Posterior cingulate gyrus (tissue), 11 donors: ENCODE results near the gene XXYLT1.

Experiments
- DNase-seq, 10 donors: peaks; one replicate each; pipeline versions ENCODE4 v3.0.0 to v3.0.0-alpha.2; 2020 to 2021; ENCODE audit warnings: mixed read lengths in 3 of 10
- intact Hi-C: fragments of 100-400 bp; cut with DNase I; formaldehyde crosslinking; loops from one replicate; pipeline ENCODE4 v1.15.1; 2023

The XXYLT1 gene

DNA sequence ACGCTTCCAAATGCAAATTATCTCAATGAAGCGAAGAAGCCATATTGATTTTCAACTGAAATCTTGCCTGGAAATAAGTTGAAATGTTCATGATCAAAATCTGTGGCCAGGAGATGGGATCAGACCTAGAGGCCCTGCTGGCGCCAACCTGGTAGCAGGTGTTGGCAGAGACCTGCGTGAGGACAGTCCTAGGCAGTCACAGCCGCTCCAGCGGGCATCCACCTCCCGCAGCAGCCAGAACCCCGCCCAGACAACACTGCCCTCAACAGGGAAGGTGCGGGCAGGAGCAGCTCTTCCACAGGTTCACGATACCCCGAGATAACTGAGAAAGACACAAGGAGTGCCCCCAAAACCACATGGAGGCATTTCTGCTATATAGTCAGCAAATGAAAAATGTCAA lies 145.3 kb downstream of the XXYLT1 start:
- DNase-seq = peak in 1 of 10 donors; percentile 81
- intact Hi-C loops = no loop called here

DNA sequence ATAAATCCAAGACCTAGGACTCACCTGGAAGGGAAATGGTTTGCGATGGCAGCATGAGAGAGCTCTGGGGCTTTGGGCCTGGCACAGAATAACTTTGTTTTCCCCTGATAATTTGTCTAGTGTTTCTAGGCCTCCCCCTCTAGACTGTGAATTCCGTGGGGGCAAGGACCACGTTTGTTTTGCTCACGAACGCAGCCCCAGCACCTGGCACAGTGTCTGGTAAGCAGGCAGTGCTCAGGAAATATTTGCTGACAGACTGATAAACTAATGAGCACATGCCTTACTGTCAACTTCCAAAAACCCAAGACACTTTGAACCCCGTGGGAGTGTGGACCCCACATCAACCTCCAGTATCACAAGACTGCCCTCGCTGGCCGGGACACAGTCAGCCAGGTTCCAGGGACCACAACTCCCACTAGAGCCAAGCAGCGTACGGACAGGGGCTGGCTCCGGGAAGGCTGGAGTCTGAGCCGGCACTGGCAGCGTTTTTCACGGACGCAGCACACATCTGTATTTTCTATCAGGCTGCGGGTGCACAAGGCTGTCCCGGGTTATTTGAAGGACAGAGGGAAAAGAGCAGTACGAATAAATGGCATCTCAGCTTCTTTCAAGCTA lies 146.5 kb downstream of the XXYLT1 start:
- peak in 1 of 10 donors; percentile 79 for DNase-seq
- intact Hi-C loops = no loop called here

DNA sequence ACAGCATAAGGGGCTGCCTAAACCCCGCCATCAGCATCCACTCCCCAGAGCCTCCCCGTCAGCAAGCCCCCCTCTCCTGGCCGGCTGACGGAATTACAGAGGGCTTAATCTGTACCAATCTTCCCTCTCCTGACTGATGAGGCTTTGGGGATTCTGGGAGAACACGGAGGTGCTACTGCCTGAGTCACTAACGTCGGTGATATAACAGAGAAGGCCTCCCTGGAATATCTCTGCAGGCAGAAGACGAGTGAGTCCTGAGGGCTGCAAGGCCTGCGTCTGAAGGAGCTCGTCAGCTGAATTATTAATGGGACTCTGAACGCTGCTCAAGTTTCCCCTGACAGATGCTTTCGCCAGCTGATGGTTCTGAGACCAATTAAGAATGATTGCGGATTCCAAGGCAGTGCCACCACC lies 147.7 kb downstream of the XXYLT1 start:
- intact Hi-C loops = no loop called here

DNA sequence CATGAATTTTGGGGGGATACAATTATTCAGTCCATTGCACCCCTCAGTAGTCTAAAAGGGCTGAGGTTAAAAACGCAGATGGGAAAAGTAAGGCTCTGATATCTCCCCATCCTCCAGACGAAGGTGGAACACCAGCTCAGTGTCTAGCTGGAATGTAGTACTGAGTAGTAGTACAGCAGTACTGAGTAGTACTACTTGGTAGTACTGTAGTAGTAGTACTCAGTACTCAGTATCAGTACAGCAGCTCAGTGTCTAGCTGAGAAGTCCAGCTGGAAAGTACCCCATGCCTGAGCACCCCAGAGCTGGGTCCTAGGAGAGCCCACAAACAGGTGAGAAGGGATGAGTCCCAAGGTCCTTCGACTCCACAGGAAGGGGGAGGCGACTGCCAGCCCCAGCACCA lies 148.7 kb downstream of the XXYLT1 start:
- intact Hi-C loops = no loop called here
- peak in 1 of 10 donors; percentile 34 for DNase-seq

More for the DNA sequence above, 147.7 kb downstream of the XXYLT1 start:
- DNase-seq = peak in 1 of 10 donors; percentile 55

DNA sequence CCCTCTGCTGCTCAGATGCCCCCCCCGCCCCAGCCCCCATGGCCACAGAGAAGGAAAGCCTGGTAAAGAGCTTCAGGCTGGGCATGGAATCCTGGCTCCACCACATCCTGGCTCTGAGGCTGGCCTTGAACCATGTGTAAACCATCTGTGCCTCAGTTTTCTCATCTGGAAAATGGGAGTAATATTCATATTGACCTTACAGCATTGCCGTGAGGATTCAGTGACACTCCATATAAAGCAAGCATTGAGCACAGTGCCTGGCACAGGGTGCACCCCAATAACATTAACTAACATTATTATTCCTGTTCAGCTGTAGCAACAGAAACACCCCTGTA lies 150.7 kb downstream of the XXYLT1 start:
- intact Hi-C loops = no loop called here
- DNase-seq = no peak

DNA sequence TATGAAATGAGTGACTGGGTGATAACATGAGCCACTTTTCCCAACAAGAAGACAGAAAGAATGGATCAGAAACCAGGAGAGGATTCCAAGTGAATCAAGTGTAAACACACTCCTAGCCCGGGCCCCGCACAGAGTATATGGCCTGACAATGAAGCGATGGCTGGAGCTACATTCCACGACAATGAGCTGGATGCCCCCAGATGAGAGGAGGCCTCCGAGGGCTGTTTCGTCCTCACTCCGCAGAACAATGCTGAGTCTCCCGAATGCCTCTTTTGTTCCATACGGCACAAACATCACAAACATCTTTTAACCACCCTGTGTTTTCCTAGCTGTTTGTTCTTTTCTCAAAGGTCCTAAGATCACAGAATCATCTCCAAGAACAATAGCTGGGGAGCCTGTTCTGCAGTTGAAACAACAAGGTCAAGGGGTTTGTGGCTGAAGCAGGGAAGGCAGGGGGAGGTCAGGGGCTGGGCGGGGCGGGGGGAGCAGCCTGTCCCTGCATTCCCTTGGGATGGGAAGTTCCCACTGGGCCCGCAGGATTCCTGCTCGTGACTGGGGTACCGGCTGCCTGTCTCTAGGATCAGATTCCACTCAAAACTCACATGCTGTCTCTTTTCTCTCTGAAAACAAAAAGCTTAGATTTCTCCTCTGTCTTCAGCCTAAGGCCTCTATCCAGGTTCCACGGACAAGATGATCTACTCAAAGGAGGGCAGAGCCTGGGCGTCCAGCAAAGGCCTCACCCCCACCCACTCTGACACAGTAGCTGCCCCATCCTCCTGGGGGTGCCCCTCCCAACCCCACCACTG lies 151.3 kb downstream of the XXYLT1 start:
- DNase-seq = peak in 2 of 10 donors; percentile 21 to 59

DNA sequence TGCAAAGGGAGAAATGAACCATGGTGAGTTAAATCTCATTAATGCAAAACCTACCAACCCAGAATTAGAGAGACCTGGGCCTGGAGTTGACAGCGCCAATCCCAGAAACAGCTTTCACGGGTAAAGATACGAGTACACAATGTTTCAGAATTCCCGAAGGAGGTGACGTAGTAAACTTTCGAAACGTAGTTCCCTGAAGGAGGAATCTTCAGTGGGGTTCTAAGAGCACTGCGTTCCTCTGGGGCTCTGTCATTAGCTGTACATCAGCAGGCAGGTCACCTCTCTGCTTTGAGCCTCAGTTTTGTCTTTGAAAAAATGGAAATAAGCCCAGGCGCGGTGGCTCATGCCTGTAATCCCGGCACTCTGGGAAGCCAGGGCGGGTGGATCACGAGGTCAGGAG lies 152.3 kb downstream of the XXYLT1 start:
- intact Hi-C loops = no loop called here
- no peak for DNase-seq

More for the DNA sequence above, 151.3 kb downstream of the XXYLT1 start:
- intact Hi-C loops = no loop called here

DNA sequence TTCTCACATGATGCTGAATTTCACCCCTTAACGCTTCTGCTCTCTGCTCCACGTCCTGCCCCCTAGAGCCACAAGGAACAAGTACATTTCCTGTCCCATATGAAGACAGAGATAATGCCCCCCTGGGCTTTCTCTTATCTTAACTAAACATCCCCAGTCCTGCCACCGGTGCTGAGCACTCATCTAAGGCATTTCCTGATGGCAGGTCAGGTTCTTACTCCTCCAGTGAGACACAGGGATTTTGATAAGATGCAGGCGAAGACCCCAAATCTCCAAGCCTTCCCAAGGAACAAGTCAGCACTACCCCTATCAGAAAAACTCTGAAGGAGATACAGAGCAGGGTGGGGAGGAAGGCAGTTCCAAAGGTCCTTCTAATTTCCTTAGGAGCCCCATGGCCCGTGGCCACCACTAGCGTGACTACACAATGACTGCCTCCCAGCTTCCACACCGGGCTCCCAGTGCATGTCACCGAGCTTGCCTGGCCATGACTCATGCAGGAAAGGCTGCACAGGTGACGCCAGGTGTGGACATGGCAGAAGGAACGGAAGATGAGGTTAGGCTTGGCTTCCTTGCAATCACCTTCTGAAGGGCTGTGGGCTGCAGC lies 152.9 kb downstream of the XXYLT1 start:
- peak in 1 of 10 donors; percentile 68 for DNase-seq
- intact Hi-C loops = no loop called here

DNA sequence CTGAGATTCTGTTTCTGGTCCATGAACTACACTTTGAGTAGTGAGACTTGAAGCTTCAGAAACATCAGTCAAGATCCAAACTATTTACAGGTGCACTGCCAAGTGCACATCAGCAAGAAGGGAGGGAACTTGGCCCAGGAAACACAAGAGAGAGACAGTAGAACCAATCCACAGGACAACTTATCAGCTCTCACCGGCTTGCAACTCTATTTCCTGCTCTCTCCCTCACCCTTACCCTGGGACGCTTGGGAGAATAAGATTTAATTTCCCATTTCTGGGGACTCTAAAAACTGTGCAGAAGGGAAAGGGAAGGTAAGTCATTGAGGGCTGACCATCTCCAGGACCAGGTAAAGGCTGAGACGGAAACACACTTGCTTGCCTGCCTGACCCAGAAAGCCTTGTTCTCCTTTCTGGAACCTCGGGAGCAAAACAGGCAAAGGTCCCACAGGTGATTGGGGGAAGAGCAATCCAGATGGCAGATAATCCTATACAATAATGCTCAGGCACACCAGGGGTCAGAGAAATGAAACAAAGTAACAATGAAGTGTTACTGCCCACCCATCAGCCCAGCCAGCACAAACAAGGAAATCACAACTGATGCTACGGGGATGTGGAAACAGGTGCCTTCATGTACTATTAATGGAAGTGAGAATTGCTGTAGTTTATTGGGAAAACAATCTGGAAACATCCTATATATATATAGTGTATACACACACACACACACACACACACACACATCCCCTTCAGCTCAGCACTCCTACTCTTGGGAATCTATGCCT lies 154.4 kb downstream of the XXYLT1 start:
- DNase-seq = peak in 2 of 10 donors; percentile 5 to 10
- intact Hi-C loops = no loop called here

DNA sequence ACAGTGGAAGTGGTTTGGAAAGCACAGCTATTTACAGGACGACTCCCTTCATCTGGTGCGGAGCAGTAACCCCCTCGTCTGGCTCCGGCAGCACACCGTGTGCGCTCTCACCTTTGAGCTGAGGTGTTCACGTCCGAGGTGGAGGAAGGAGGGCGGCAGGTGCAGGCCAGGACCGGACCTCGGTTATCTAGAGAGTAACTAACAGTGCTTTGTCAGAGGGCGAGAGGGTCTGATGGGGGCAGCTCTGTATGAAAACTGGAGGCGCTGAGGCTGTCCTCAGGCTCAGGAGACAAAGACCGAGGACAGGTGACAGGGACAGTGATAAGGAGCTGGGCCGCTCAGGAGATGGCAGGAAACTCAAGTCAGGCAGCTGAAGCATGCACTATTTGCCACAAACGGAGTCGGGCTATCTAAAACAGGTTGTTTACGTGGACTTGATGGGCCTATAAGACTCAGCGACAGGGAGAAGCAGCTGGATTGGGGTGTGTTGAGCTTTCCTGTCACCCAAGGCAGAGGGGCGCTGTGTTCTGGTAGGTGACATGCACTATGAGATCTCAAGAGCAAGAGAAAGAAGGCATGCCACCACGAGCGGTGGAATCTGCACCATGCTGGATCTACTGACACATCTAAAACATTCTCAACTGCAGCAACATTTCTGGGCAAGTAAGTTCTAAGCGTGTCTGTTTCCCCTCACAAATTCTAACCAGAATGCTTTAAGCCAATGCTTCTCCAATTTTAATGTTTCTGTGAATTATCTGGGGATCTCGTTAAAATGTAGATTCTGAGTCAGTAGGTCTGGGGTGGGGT lies 155.2 kb downstream of the XXYLT1 start:
- peak in 2 of 10 donors; percentile 59 to 60 for DNase-seq
- intact Hi-C loops = no loop called here

DNA sequence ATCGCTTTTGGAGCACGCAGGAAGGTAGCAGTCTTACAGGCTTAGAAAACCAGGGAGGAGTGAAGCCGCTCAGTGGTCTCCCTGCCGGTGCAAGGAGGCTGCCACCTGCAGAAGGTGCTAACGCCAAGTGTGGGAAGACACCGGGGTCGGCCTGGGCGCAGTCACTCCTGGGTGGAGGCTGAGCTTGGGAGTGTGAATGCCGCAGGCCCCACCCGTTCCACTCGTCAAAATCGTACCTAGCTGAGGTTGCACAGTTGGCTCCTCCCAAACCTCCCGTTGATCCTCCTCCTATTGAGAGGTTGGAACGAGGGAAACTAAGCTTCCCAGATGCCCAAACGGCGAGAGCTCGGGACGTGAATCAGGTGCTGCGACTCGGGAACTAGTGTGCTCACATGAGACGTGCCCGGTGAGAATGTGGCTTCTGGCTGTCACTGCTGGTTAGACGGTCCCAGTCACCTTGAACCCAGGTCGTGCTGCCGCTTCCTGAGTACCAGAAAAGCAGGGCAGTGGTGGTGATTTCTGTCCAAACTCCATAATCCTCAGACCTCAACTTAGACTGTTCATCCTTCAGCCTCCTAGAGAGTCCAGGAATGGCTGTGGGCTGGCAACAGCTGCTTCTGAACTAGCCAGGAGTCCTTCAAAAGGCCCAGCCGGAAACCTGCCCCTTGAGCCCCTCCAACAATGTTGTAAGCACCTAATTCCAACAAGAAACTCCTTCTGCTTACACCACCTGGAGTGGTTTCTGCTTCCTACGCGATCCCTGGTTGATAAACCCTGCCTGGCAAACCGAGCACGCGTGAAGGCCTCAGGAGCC lies 156.0 kb downstream of the XXYLT1 start:
- DNase-seq = peak in 2 of 10 donors; percentile 70 to 77
- intact Hi-C loops = no loop called here

DNA sequence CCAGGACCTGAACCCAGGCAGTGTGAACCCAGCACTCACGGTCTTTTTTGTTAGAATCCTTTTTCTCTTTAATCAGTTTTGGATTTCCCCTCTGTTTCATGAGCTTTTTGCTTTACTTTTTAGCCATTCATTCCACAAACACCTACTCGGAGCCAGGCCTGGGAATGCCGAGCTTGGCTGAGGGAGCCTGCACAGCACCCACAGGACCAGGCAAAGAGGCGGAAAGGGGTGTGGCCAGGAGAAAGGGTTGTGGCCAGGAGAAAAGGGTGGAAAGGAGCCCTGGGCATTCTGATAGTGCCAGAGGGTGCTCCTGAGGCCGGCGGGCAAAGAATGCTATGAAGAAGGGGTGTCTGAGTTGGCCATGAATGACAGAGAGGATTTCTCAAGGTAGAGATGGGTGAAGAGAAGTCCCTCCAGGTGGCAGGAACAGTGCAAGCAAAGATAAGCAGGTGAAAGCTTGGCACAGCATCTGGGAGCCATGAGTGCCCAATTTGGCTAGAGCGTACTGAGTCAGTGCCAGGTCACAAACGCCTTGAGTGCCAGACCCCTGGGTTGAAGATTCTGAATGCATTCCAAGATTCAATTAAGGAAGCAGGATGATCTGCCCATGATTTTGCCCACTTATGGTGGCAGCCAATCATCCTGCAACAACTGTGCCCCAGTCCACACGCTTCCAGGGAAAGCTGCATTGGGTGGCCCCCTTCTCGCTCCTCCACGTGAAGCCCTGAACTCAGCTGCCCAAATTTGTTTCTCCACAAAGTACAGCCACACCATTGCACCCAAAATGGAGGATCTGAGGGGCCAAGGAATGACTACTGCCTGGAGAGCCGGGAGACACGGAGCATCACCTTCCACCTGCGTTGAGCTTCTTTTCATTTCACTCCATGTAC lies 157.2 kb downstream of the XXYLT1 start:
- intact Hi-C loops = no loop called here
- DNase-seq = peak in 2 of 10 donors; percentile 69 to 75

DNA sequence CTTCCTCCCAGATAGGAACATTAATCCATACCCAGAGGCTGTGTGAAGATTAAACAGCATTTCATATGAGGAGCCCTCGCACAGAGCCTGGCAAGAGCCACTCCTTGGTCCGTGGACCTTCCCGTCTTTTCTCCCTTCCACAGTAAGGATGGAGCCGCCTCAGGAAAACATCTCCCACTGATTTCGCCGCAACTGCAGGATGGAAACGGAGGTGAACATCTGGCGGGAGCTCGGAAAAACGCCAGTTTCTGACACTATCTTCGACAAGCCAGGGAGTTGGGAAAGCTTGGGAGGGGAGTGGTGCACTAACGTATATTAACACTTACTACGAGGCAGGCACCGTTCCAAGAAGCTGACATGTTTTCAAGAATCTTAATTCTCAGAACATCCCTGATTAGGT lies 157.9 kb downstream of the XXYLT1 start:
- DNase-seq = peak in 2 of 10 donors; percentile 54 to 68
- intact Hi-C loops = no loop called here

DNA sequence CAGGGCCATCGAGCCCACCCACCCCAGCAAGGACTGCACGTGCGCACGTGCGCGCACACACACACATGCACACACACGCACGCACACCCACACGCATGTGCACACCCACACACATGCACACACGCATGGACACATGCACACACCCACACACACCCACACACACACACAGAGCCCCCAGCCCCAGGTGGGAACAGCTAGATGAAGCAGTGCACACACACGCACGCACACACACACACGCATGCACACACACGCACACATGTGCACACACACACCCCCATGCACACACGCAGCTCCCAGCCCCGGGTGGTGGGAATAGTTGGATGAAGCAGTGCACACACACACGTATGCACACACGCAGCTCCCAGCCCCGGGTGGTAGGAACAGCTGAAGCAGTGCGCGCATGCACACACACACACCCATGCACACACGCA lies 158.6 kb downstream of the XXYLT1 start:
- intact Hi-C loops = no loop called here
- DNase-seq = peak in 2 of 10 donors; percentile 35 to 55

DNA sequence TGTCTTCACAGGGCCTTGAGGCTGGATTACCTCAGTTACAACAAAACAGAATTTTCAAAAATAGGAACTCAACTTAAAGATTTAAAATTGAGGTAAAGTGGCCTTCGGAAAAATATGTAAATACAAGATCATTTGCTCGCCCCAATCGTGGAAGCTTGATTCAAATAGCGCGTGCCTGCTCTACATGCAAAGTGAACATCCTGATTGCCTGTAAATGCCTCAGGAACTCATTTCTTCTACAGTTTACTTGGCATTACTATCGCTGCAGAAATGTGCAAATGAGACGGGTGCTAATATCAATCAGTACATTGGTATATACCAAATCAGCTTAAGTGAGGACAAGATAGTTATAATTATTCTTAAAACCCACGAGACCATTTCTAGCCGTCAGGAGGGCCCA lies 159.2 kb downstream of the XXYLT1 start:
- intact Hi-C loops = no loop called here
- peak in 2 of 10 donors; percentile 33 to 67 for DNase-seq

DNA sequence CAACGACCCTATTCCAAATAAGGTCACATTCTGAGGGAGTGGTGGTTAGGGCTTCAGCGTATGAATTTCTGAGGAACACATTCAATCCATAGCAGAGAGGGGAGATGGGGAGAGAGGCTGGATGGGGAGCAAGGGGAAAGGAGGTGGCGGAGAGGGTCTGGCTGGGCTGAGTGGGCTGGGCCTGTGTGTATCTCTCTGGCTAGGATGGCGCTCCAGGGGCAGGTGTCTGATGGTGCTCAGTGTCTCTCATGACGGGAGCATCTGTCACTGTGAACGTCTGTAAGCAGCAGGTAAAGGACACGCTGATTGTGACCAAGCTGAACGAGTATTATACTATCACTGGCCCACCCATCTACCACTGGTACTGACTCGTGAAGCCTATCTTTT lies 159.6 kb downstream of the XXYLT1 start:
- DNase-seq = peak in 2 of 10 donors; percentile 7 to 49
- intact Hi-C loops = no loop called here

DNA sequence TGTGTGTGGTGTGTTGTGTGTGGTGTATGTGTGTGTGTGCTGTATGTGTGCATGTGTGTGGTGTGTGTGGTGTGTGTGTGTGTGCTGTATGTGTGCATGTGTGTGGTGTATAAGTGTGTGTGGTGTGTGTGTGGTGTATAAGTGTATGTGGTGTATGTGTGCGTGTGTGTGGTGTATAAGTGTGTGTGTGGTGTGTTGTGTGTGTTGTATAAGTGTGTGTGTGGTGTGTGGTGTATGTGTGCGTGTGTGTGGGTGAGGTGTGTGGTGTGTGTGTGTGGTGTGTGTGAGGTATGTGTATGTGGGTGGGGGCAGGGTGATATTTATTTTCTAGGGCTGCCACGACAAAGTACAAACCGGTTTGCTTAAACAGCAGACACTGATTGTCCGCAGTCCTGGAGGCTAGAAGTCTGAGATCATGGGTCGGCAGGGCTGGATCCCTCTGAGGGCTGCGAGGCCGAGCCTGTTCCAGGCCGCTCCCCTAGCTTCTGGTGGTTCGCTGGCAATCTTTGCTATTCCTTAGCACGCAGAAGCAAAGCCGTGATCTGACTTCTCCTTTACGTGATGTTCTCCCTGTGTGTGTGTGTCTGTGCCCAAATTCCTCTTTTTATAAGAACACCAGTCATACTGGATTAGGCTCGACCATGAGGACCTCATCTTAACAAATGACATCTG lies 160.2 kb downstream of the XXYLT1 start:
- intact Hi-C loops = no loop called here
- DNase-seq = peak in 2 of 10 donors; percentile 41 to 75
